ENCODE measurements around the gene LASP1NB.

GRCh38 chr17:38911081-38911730, 14.2 kb upstream of the LASP1NB start:
- TF ChIP-seq POLR2AphosphoS5 (IDR thresholded peaks at IDR 0.05; ENCODE audit: borderline replicate concordance, low read depth, low read length) (no peak), EZH2 (IDR thresholded peaks at IDR 0.05) (no peak), FOXP2 (optimal IDR thresholded peaks at IDR 0.05; ENCODE audit: control extremely low read depth, extremely low read length, insufficient read depth) (no peak)
